Omental fat pad (tissue), 4 donors: Measurements from ENCODE around the gene S100G. TPM values are rescaled to one million over a fixed set of nuclear protein-coding genes. Genes with fewer than 3 reads are reported as not detected.

ENCODE experiments used
- ATAC-seq: fragments of 150-250 bp; one replicate; pipeline ENCODE4 v1.9.1; 2016; ENCODE audit warnings: mild to moderate bottlenecking, moderate library complexity; ENCODE audit not compliant: low FRiP score
- DNase-seq: peaks from one replicate; pipeline ENCODE4 v3.0.0-alpha.2; 2019; ENCODE audit warnings: low spot score
- small RNA-seq: library from RNA; depleted of rRNA; stranded (forward); fragments of <200 nt; gene quantifications from one replicate; pipeline ENCODE3, GENCODE V24; 2016
- total RNA-seq, 4 donors: library from RNA; depleted of rRNA; stranded (reverse); fragments of >200 nt; gene quantifications; one replicate each; pipeline ENCODE4 v1.1.0, GENCODE V29; 2016
- TF ChIP-seq, protein P1 (sequence below), 3 donors: fragments of 450-650 bp; IDR thresholded peaks; one replicate each; pipeline ENCODE4 v1.5.1; 2016 to 2017; ENCODE audit warnings: antibody characterized with exemption in 3 of 3, mild to moderate bottlenecking in 3 of 3, moderate library complexity in 2 of 3

Gene S100G
- total RNA-seq, 4 donors from 2014 or later = not detected

DNA sequence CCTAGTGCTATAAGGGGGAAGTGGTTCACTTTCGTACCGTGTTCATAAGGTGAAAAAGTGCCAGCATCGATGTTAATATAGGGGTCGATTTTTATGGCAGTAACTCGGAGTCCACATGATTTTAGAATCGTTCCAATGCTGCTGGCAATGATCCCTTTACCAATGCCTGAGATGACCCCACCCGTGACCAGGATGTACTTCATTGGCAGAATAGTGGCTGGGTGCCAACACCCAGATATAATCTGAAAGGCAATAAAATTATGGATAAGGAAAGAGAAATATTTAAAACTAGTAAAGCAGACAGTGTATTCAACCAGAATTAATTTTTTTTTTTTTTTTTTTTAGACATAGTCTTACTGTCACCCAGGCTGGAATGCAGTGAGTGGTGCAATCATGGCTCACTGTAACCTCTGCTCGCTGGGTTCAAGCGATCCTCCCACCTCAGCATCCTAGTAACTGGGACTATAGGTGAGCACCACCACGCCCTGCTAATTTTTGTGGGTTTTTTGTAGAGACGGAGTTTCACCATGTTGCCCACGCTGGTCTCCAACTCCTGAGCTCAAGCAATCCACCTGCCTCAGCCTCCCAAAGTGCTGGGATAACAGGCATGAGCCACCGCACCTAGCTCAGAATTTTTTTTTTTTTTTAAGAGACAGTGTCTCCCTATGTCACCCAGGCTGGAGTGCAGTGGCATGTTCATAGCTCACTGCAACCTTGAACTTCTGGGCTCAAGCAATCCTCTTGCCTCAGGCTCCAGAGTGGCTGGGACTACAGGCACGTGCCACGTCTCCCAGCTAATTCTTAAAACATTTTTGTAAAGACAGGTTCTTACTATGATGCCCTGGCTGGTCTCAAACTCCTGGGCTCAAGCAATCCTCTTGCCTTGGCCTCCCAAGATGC lies 53.0 kb downstream of the S100G start:
- DNase-seq = no peak
- ATAC-seq = no peak
- TF ChIP-seq, protein P1, sequence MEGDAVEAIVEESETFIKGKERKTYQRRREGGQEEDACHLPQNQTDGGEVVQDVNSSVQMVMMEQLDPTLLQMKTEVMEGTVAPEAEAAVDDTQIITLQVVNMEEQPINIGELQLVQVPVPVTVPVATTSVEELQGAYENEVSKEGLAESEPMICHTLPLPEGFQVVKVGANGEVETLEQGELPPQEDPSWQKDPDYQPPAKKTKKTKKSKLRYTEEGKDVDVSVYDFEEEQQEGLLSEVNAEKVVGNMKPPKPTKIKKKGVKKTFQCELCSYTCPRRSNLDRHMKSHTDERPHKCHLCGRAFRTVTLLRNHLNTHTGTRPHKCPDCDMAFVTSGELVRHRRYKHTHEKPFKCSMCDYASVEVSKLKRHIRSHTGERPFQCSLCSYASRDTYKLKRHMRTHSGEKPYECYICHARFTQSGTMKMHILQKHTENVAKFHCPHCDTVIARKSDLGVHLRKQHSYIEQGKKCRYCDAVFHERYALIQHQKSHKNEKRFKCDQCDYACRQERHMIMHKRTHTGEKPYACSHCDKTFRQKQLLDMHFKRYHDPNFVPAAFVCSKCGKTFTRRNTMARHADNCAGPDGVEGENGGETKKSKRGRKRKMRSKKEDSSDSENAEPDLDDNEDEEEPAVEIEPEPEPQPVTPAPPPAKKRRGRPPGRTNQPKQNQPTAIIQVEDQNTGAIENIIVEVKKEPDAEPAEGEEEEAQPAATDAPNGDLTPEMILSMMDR (IDR thresholded peaks at IDR 0.05) = no peak

Small RNA genes within 50 kb of the gene (small RNA-seq; reads per million reads assigned to genes)
- gene MIR548AM = not detected

Other genes with a start within 250 kb of the S100G start
- 10 to 100 TPM in 1 of 4 donors, 1 to 10 TPM in 3; 5.4 to 14.7 (median 7.5) TPM for gene CTPS2, start 62.5 kb downstream of the S100G start, total RNA-seq
- gene SYAP1, start 69.5 kb downstream of the S100G start, total RNA-seq = 10 to 100 TPM; 15.0 to 33.5 (median 25.1) TPM
- gene TXLNG, start 136.3 kb downstream of the S100G start, total RNA-seq = 10 to 100 TPM; 13.9 to 45.1 (median 34.3) TPM
- 10 to 100 TPM; 57.4 to 74.3 (median 70.9) TPM for gene RBBP7, start 220.2 kb downstream of the S100G start, total RNA-seq